Astrocyte of the spinal cord (primary cell): ENCODE results near the gene ZNF736.
A peak's percentile ranks its signal among the peaks of the same experiment; 100 is the strongest.
"Not testable (repeated sequence)": the region's sequence is repeated elsewhere in the genome, so short reads cannot be mapped to it uniquely, and the experiment has no call there.

Source experiments
- DNase-seq: peaks from one replicate; pipeline ENCODE4 v3.0.0; 2011; ENCODE audit warnings: low read depth, low spot score
- H3K4me3 ChIP-seq: 2 replicates; pipeline ENCODE4 v1.5.1; 2011; ENCODE audit warnings: low read depth, mild to moderate bottlenecking, low read length, moderate library complexity
- CTCF ChIP-seq: IDR thresholded peaks from 2 replicates; pipeline ENCODE4 v1.5.1; 2012; ENCODE audit warnings: low read depth, mild to moderate bottlenecking, low read length, inconsistent platforms
- in situ Hi-C: cut with HindIII; loops from 2 replicates; pipeline ENCODE4 v1.10.0; 2017; ENCODE audit warnings: low sequenced_read_pairs

Gene ZNF736

DNA sequence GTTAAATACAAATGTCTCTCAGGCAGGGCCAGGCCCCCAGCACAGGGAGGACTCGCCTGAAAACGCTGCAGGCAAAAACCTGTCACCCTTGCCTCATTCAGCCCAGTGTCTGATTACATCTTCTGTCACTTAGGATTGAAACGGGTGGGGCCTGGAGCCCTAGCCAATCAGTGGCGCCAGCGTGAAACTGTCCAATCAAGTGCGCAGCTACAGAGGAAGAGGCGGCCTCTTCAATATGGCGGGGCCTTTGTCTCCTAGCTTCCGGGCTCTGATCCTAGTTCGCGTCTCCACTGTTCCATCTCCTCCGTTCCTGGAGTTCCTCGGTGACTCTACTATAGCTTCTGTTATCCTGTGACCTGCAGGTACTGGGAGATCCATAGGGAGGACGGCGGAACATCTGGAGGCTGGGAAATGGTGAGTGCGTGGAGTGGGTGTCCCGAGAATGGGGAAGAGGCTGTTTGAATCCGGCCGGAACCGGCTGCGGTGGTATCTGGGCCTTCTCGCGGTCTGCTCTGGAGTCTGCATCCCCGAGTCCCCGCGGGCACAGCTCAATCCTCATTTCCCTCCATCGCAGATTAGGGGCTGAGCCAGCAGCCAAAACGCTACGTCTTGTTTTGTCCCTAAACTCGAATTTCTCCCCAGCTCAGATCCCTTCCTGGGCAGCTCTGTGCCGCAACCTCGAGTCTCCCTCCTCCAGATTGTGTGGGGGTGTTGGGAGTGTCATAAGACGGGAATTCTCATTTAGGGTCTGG lies at the start of gene ZNF736:
ZNF736 (plus strand) TSS at position 222 of the 752 bp plus-strand sequence; CDS start at position 412, 190 bp downstream.
- no peak for TF ChIP-seq CTCF
- H3K4me3 ChIP-seq: peak within 1 kb of the TSS; percentile 87
- in situ Hi-C loops: no loop called here
- DNase-seq: peak; percentile 96

DNA sequence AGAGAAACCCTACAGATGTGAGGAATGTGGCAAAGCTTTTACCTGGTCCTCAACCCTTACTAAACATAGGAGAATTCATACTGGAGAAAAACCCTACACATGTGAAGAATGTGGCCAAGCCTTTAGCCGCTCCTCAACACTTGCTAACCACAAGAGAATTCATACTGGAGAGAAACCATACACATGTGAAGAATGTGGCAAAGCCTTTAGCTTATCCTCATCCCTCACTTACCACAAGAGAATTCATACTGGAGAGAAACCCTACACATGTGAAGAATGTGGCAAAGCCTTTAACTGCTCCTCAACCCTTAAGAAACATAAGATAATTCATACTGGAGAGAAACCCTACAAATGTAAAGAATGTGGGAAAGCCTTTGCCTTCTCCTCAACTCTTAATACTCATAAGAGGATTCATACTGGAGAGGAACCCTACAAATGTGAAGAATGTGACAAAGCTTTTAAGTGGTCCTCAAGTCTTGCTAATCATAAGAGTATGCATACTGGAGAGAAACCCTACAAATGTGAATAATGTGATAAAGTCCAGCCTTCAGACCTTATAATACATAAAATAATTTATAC lies 47.3 kb upstream of the ZNF736 start:
- no peak for DNase-seq
- in situ Hi-C loops: no loop called here
- no peak overlapping the region for H3K4me3 ChIP-seq
- TF ChIP-seq CTCF: no peak

GRCh38 chr7:64277630-64278029 lies 36.1 kb upstream of the ZNF736 start:
- no peak for TF ChIP-seq CTCF
- in situ Hi-C loops: no loop called here
- no peak for DNase-seq
- H3K4me3 ChIP-seq: no peak overlapping the region

DNA sequence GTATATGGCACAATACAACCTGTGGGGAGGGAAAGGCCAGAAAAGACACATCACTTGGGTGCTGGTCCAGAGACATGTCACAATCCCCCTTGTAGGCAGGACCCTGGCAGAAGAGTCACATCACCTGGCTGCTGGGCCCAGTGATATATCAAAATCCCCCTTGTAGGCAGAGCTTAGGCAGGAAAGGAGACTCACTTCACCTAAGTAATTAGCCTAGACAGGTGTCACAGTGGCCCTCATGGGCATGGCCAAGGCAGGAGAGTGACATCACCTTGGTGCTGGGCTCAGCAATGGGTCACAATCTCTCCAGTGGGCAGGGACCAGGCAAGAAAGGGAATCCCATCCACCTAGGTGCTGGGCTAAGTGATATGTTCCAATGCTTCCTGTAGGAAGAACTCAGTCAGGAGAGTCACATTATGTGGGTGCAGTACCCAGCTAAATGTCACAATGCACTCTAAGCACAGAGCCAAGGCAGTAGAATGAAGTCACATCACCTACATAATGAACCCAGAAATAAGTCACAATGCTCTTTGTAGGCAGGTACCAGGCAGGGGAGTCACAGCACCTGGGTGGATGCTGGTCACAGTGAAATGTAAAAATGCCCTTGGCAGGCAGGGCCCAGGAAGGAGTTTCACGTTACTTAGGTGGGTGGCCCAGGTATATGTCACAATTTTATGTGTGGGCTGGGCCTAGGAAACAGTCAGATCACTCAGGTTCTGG lies 18.9 kb upstream of the ZNF736 start:
- H3K4me3 ChIP-seq: no peak overlapping the region
- no peak for DNase-seq
- in situ Hi-C loops: no loop called here
- TF ChIP-seq CTCF: no peak

DNA sequence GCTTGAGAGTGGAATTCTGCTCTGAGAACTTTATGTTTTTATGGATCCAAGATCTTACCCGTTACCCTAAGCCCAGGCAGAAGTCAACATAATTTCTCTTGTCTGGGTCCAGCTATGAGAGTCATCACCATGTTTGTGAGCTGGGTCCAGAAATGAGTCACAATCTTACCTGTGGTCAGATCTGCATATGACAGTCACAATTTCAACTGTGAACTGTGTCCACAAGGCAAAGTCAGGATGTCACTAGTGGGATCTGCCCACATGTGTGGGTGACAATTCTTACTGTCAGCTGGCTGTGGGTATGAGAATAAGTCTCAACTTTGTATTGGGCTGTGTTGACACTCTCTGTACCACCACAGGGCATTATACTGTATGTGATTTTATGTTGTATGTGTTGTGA lies 16.3 kb upstream of the ZNF736 start:
- H3K4me3 ChIP-seq, in situ Hi-C loops, DNase-seq: not testable (repeated sequence)

GRCh38 chr7:64300641-64301405 lies 12.9 kb upstream of the ZNF736 start:
- no peak for DNase-seq
- in situ Hi-C loops: no loop called here

More at GRCh38 chr7:64300641-64301405, 12.9 kb upstream of the ZNF736 start:
- TF ChIP-seq CTCF: no peak
- H3K4me3 ChIP-seq: no peak overlapping the region
